MM.1S (cell line): ENCODE results near the gene ZMIZ1.

Experiments
- DNase-seq: peaks from one replicate; pipeline ENCODE4 v3.0.0-alpha.2; 2015
- H2AFZ ChIP-seq: fragments of 300-600 bp; sonication (generic); 2 replicates; pipeline ENCODE4 v1.6.0; 2016; ENCODE audit warnings: antibody characterized with exemption, low read length
- H3F3A ChIP-seq: fragments of 300-600 bp; sonication (generic); 2 replicates; pipeline ENCODE4 v1.6.1; 2016; ENCODE audit warnings: mild to moderate bottlenecking, antibody characterized with exemption, low read length, moderate library complexity, mixed read lengths; ENCODE audit not compliant: insufficient read depth
- H3K27ac ChIP-seq: fragments of 300-600 bp; sonication (generic); 2 replicates; pipeline ENCODE4 v1.5.1; 2016; ENCODE audit warnings: mild to moderate bottlenecking, low read length
- H3K27me3 ChIP-seq: fragments of 300-600 bp; sonication (generic); replicated peaks from 2 replicates; pipeline ENCODE4 v1.6.0; 2016; ENCODE audit warnings: low read length; ENCODE audit not compliant: insufficient read depth
- H3K36me3 ChIP-seq: fragments of 300-600 bp; sonication (generic); replicated peaks from 2 replicates; pipeline ENCODE4 v1.6.1; 2016; ENCODE audit warnings: mild to moderate bottlenecking, low read length, mixed read lengths; ENCODE audit not compliant: insufficient read depth
- H3K4me1 ChIP-seq: fragments of 300-600 bp; sonication (generic); 2 replicates; pipeline ENCODE4 v1.6.1; 2016; ENCODE audit warnings: low read length, mixed read lengths
- H3K4me2 ChIP-seq: fragments of 300-600 bp; sonication (generic); 2 replicates; pipeline ENCODE4 v1.6.0; 2016; ENCODE audit warnings: low read depth, low read length
- H3K4me3 ChIP-seq: fragments of 300-600 bp; sonication (generic); 2 replicates; pipeline ENCODE4 v1.5.1; 2016; ENCODE audit warnings: low read length, mixed read lengths
- H3K79me2 ChIP-seq: fragments of 300-600 bp; sonication (generic); 2 replicates; pipeline ENCODE4 v1.6.1; 2016; ENCODE audit warnings: mixed run types, low read length, mixed read lengths
- H3K9ac ChIP-seq: fragments of 300-600 bp; sonication (generic); 2 replicates; pipeline ENCODE4 v1.6.1; 2016; ENCODE audit warnings: low read length, mixed read lengths
- H3K9me2 ChIP-seq: fragments of 300-600 bp; sonication (generic); replicated peaks from 2 replicates; pipeline ENCODE4 v1.6.1; 2016; ENCODE audit warnings: mild to moderate bottlenecking, low read length, mixed read lengths; ENCODE audit not compliant: insufficient read depth
- H3K9me3 ChIP-seq: fragments of 300-600 bp; sonication (generic); replicated peaks from 2 replicates; pipeline ENCODE4 v1.6.1; 2016; ENCODE audit warnings: mild to moderate bottlenecking, low read length, mixed read lengths; ENCODE audit not compliant: insufficient read depth
- H4K20me1 ChIP-seq: fragments of 300-600 bp; sonication (generic); 2 replicates; pipeline ENCODE4 v1.6.1; 2016; ENCODE audit warnings: mild to moderate bottlenecking, low read length, moderate library complexity, mixed read lengths; ENCODE audit not compliant: insufficient read depth
- CTCF ChIP-seq: fragments of 300-600 bp; sonication (generic); IDR thresholded peaks from 2 replicates; pipeline ENCODE4 v1.5.1; 2016; ENCODE audit warnings: antibody characterized with exemption, low read length, mixed read lengths
- EZH2 ChIP-seq: fragments of 300-600 bp; sonication (generic); optimal IDR thresholded peaks from 2 replicates; pipeline ENCODE3; 2017; ENCODE audit warnings: low read depth, mild to moderate bottlenecking, antibody characterized with exemption, low read length, mixed read lengths
- EZH2phosphoT487 ChIP-seq: fragments of 300-600 bp; sonication (generic); IDR thresholded peaks from 2 replicates; pipeline ENCODE4 v1.6.1; 2018; ENCODE audit warnings: antibody characterized with exemption, low read length

Gene ZMIZ1

GRCh38 chr10:79349072-79349491 lies 280.3 kb downstream of the ZMIZ1 start:
- Histone ChIP-seq H3K36me3 (peaks cover 43% of the 10 kb centered on the region), H4K20me1 (peaks cover 36% of the 10 kb centered on the region), H3K27me3 (no peaks in the 10 kb centered on the region), H3K27ac (no peak overlapping the region), H3K4me1 (peaks cover 48% of the 10 kb centered on the region), H2AFZ (no peak overlapping the region), H3K9ac (peak overlapping the region; percentile 98; the same call in 1 of the 2 replicates), H3K79me2 (peaks cover 65% of the 10 kb centered on the region), H3K4me3 (peak overlapping the region; percentile 92), H3K4me2 (peak overlapping the region; percentile 91; the same call in 1 of the 2 replicates), H3K9me3 (no peaks in the 10 kb centered on the region), H3K9me2 (no peaks in the 10 kb centered on the region), H3F3A (peaks cover 20% of the 10 kb centered on the region; the same call in 1 of the 2 replicates)
- no peak for TF ChIP-seq EZH2phosphoT487
- TF ChIP-seq CTCF, result no peak
- TF ChIP-seq EZH2, result no peak
- DNase-seq, result no peak

GRCh38 chr10:79349766-79350406 lies 281.1 kb downstream of the ZMIZ1 start:
- 0 out of 2 replicates have a peak overlapping the region, but pooled peaks have one; percentile 92 for H3K4me3 ChIP-seq
- H2AFZ ChIP-seq, result no peak overlapping the region
- peaks cover 70% of the 10 kb centered on the region for H3K79me2 ChIP-seq
- DNase-seq, result no peak
- peaks cover 48% of the 10 kb centered on the region for H3K36me3 ChIP-seq
- TF ChIP-seq EZH2phosphoT487 (no peak), EZH2 (no peak), CTCF (no peak)
- H3K9me3 ChIP-seq, result no peaks in the 10 kb centered on the region
- peak overlapping the region; percentile 91; the same call in 1 of the 2 replicates for H3K4me2 ChIP-seq
- H3K9ac ChIP-seq, result no peak overlapping the region
- H3K9me2 ChIP-seq, result no peaks in the 10 kb centered on the region
- H3K4me1 ChIP-seq, result peaks cover 40% of the 10 kb centered on the region
- H3K27me3 ChIP-seq, result no peaks in the 10 kb centered on the region
- peaks cover 19% of the 10 kb centered on the region for H3F3A ChIP-seq
- H3K27ac ChIP-seq, result no peak overlapping the region
- H4K20me1 ChIP-seq, result peaks cover 36% of the 10 kb centered on the region

GRCh38 chr10:79350407-79351154 lies 281.8 kb downstream of the ZMIZ1 start:
- Histone ChIP-seq H3K36me3 (peaks cover 48% of the 10 kb centered on the region), H3K4me1 (peaks cover 33% of the 10 kb centered on the region), H2AFZ (no peak overlapping the region), H3K27ac (no peak overlapping the region), H3F3A (peaks cover 14% of the 10 kb centered on the region), H3K79me2 (peaks cover 75% of the 10 kb centered on the region), H3K27me3 (no peaks in the 10 kb centered on the region), H3K9ac (no peak overlapping the region), H3K9me2 (no peaks in the 10 kb centered on the region), H3K4me3 (no peak overlapping the region), H3K4me2 (no peak overlapping the region; the same call in 1 of the 2 replicates), H4K20me1 (peaks cover 40% of the 10 kb centered on the region), H3K9me3 (no peaks in the 10 kb centered on the region)
- DNase-seq, result no peak
- no peak for TF ChIP-seq EZH2phosphoT487
- TF ChIP-seq EZH2, result no peak
- TF ChIP-seq CTCF, result no peak
